Measurements from ENCODE around the gene CD300E.
"Not testable (repeated sequence)": the region's sequence is repeated elsewhere in the genome, so short reads cannot be mapped to it uniquely, and the experiment has no call there.

The CD300E gene

DNA sequence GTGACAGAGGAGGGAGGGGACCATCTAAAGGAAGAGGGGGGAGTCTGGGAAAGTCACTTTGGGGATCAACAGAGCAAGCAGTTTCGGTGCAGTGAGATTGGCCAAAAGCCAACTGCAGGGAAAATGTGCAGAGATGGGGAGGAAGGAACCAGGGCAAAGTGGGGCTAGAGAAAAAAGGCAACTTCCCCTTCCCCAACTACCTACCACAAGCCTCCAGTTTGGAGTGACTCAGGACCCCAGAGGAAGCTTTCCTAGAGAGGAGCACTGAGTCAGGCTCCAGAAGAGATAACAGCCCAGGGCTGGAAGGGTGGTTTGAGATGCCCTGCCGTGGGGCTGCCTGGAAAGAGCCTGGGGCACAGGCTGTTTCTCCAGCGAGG, 24.5 kb downstream of the CD300E start:
- no peak for DNase-seq (ENCODE audit: low spot score)

DNA sequence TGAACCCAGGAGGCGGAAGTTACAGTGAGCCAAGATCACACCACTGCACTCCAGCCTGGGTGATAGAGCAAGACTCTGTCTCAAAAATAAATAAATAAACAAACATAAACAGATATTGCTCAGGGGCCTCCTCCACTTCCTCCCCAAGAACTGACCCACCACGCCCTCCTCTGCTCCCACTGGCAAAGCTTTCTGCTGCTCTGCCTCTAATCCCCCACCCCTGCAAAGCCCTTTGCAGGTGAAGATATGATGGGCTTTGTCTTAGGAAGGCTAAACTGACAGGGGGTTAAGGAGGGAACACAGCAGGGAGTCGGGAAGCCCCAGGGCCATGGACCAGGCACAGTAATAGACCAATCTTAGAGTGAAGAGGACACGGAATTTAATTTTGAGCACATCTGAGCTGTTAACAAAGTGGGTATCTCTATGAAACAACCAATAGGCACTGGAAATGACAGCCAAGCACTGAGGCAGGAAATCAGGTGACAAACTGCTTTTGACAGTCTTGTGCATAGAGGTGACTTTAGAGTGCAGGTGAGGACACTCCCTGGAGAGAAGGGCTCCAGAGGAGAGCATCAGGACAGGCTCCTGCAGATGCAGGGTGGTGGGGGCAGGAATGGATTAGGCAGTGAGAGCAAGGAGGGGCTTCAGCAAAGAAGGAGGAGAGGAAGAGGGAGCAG, 25.1 kb downstream of the CD300E start:
- no peak for DNase-seq (ENCODE audit: low spot score)

DNA sequence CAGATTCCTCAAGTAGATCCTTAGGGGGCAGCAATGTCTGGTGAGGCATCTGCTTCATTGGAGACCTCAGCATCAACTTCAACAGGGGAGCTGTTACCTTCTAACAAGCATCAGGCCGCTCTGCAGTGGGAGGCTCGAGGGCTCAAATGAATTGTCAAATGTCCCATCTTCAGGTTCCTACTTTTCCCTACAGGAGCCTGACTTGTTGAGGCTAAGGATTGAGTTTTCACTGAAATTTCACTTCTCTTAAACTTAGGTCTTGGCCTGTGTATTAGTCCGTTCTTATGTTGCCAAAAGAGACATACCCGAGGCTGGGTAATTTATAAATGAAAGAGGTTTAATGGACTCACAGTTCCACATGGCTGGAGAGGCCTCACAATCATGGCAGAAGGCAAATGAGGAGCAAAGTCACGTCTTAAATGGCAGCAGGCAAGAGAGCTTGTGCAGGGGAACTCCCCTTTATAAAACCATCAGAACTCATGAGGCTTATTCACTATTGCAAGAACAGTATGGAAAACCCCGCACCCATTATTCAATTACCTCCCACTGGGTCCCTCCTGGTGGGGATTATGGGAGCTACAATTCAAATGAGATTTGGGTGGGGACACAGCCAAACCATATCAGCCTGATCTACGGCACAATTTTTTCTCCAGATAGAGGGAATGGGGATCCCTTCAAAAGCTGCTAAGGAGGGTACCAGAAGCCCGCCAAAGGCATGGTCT, 26.3 kb downstream of the CD300E start:
- DNase-seq (ENCODE audit: low spot score): no peak

DNA sequence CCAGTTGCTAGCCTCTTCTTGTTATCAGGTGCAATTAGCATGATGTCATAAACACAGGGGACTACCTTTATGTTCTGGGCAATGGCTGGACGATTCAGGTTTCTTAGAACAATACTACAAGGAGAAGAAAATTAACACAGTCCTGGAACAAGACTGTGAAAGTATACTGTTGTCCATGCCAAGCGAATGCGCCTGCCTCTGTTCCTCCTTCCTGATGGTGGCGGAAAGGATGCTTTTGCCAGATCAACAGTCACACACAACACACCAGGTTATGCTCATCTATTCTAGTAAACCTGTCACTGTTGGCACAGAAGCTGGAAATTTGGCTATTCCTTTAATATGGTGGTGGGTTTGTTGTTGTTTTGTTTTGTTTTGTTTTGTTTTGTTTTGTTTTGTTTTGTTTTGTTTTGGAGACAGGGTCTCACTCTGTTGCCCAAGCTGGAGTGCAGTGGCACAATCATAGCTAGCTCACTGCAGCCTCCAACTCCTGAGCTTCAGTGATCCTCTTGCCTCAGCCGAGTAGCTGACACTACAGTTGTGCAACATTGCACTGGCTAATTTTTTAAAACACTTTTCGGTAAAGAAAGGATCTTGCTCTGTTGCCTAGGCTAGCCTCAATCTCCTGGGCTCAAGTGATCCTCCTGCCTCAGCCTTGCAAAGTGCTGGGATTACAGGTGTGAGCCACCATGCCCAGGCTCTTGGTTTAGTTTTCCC, 28.3 kb downstream of the CD300E start:
- DNase-seq (ENCODE audit: low spot score): no peak

DNA sequence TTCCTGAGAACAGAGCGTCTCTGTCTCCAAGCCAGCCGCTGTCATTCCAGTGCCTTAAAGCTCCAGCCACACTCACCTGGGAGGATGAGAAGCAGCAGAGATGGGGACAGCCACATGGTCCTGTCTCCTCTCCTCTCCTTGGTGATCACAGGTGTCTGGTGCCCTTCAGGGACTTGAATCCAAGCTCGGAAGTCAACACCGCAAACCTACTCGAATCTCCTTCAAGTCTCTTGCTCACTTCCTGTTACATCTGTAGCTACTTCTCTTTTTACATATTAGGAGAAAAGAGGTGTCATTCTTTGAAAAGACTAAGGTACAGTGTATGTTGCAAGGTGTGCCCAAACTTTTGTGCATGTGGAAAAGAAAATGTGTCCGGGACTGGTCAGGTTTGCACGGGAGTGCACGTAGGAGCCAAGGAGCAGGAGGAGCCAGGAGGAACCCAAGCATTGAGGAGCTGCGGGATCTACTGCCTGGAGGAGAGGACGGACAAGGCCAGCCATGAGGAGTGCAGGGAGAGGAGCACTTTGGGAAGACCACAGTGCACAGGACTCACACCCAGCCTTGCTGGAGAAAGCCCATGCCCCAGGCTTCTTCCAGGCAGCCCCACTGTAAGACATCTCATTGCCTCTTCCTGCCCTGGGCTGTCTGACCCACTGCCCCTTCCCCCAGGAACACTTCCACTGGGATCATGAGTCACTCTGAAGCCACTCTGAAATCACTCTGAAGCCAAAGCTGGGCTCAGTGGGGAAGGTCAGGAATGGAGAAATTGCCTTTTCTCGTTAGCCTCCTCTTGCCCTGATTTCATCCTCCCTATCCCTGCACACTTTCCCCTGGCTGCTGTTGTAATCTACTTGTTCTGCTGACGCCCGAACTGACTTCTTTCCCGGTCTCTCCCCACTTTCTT, 31.2 kb downstream of the CD300E start, which contains the start of gene CD300LD:
CD300LD (minus strand) TSS at position 197 of the 904 bp plus-strand sequence; CDS start at position 116, 81 bp downstream.
- DNase-seq (ENCODE audit: low spot score): no peak

DNA sequence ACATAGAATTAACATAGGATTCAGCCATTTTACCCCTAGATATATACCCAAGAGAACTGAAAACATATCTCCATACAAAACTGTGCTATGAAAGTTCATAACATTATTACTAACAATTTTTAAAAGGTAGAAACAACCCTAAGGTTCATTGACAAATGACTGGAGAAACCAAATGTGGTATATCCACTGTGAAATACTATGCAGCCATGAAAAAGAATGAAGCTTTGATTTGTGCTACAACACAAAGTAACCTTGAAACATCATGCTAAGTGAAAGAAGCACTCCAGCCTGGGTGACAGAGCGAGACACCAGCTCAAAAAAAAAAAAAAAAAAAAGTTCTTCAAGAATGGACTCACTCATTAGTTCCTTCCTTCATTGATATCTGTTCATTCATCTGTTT, 32.0 kb downstream of the CD300E start:
- no peak for DNase-seq (ENCODE audit: low spot score)

DNA sequence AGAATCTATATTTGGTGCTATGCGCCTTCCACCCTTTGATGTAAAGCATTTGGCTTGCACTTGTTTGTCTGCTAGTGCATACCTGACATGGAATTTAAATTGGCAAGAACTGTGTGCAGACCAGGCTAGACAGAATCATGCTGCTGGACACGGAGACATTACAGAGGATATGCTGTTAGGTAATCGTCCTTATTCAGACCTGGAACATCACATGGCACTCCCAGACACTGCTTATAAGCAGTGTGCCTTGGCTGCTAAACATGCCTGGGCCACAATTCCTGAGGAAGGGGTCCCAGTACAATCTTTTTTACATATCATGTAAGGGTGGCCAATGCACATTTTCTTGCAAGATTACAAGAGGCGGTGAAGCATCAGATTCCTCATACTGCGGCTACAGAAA, 37.8 kb downstream of the CD300E start:
- no peak for DNase-seq (ENCODE audit: low spot score)

DNA sequence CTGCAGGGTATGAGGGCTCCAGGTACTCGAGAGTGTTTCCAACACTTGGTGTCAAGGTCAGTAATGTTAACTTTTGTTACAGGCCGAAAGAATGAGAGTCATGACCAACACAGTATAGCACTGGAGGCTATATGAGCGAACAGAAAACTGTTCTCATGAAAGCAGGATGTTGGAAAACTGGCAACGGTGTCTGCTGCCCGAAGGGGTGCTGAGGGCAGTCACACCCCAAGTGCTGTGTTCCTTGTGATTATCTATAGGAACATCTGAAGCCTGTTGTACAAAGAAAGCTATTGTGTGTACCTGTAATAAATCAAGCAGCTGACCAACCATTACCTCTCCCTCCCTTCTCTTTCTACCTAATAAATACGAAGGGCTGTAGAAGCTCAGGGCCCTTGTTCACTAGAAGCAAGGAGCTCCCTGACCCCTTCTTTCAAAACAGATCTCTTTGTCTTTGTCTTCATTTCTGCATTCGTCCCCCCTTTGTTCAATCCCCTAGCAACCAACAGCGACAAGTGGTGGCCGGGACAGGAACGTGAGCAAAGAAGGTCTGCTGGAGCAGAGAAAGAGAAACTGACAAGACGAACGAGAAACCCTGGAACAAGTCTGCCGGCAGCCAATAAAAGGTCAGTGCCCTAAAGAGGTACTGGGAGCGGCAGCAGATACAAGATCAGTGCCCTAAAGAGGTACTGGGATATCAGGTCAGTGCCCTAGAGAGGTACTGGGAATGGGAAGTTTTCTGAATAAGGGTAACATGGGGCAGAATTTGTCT, 39.1 kb downstream of the CD300E start:
- DNase-seq (ENCODE audit: low spot score): no peak

DNA sequence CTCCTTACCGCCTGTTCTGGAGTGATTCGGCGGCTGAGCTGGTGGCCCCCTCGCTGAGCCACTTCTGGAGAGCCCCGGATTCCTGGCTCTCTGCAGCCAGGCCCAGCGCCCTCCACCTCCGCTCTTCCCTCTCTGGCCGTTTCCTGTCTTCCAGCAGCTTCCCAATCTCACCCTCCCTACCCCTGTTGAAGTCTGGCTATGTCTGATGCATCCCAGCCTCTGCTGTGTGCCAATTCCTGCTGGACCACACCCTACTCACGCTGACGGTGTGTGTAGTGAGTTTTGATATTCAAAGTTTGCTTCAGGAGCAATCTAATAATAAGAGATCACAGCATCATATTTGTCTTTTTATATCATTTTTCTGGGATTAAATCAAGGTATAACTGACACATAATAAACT, 40.9 kb downstream of the CD300E start:
- no peak for DNase-seq (ENCODE audit: low spot score)

DNA sequence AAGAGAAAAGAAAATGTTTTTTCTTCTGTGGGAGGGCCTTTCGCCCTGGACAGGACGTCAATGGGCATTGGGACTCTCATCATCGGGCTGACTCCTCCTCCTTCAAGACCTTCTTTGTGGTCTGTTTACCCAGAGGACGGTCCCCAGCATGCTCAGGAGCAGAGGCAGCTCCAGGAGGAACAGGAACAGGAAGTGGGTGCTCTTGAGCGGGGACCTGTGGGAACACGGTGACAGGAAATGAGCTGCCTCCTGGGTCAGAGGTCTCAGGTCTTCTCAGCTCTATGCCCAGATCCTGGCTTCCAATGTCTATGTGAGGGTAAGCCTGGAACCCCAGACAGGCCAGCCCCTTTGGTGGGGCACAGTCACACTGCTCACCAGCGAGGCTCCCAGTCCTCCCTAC, 43.6 kb downstream of the CD300E start:
- DNase-seq (ENCODE audit: low spot score): no peak

DNA sequence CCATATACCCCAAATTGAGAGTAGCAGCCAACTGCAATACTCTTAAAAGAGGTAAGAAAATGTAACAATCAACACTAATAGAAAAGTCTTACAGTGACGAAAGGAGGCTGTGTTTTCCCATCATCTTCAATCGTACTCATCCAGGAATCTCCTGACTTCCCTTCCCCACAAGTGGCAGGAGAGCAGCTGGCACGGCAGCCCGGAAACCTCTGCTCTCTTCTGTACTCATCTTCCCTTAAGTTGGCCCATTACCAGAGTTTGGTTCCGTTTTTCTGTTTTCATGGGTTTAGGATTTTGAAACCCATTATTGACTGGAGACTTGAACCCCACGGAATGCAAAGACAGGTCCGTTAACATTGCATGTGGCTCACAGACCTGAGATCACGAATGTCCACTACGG, 44.6 kb downstream of the CD300E start:
- no peak for DNase-seq (ENCODE audit: low spot score)

DNA sequence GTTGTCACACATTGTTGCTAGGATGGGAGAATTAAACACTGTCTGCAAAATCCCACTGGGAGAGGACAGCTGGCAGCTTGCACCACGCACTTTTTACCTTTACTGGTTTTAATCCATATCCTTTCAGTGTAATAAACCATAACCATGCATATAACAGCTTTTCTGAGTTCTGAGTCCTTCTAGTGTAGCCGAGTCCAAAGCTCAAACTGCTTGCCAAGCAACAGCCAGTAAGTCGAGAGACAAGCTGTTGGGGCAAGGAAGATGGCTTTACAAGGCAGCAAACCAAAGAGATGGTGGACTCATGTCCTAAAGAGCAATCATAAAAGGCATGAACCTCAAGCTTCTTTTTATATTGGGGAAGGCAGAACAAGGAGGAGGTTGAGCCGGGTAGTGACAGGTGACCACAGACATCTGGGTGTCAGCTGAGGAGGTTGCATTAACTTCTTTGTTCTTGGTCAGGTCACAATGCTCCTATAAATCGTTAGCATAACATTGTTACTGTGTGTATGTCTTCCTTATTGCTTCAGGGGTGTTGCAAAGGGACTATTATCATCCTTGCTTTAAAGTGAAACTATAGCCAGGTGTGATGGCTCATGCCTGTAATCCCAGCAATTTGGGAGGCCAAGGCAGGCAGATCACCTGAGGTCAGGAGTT, 48.9 kb downstream of the CD300E start:
- DNase-seq (ENCODE audit: low spot score): no peak

DNA sequence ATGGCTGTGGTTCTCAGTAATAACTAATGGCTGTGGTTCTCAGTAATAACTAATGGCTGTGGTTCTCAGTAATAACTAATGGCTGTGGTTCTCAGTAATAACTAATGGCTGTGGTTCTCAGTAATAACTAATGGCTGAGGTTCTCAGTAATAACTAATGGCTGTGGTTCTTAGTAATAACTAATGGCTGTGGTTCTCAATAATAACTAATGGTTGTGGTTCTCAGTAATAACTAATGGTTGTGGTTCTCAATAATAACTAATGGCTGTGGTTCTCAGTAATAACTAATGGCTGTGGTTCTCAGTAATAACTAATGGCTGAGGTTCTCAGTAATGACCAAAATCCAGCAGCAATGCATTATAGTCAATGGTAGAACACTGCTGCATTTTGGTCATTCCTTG, 49.9 kb downstream of the CD300E start:
- not testable (repeated sequence) for DNase-seq (ENCODE audit: low spot score)

DNA sequence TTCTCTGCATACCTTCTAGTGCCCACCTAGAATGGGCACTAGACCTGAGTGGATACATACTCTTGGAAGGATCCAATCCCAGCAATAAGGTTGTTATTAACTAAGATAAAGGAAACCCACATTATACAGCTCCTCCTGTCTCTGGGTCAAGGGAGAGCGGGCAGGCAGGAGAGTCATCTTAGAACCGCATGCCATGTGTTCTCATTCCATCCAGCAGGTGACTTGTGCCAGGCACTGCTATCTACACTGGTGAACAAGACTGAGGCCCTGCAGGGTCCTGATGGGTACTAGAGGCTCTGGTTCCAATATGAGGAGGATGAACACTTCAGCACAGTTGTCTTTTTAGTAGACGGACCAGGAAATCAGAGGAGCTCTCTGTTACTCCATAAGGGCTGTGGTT, 50.4 kb downstream of the CD300E start:
- no peak for DNase-seq (ENCODE audit: low spot score)

DNA sequence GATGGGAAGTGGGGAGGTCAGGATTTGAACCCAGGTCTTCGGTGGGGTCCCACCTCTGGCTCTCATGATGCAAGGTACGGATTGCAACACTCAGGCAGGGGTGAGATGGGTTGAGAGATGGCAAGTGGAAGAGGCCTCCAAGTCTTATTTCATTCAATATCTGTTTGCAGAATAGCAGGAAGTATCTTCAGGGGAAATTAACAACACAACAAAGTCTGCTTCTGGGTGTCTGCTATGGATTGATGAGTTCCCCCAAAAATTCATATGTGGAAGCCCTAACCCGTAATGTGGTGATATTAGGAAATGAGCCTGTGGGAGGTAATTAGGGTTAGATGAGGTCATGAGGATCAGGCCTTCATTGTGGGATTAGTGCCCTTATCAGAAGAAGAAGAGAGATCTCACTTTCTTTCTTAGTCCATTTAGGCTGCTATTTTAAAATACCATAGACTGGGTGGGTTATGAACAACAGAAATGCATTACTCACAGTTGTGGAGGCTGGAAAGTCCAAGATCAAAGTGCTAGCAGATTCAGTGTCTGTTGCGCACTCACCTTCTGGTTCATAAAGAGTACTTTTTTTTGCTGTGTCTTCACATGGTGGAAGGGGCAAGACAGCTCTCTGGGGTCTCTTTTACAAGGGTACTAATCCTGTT, 51.8 kb downstream of the CD300E start:
- no peak for DNase-seq (ENCODE audit: low spot score)

DNA sequence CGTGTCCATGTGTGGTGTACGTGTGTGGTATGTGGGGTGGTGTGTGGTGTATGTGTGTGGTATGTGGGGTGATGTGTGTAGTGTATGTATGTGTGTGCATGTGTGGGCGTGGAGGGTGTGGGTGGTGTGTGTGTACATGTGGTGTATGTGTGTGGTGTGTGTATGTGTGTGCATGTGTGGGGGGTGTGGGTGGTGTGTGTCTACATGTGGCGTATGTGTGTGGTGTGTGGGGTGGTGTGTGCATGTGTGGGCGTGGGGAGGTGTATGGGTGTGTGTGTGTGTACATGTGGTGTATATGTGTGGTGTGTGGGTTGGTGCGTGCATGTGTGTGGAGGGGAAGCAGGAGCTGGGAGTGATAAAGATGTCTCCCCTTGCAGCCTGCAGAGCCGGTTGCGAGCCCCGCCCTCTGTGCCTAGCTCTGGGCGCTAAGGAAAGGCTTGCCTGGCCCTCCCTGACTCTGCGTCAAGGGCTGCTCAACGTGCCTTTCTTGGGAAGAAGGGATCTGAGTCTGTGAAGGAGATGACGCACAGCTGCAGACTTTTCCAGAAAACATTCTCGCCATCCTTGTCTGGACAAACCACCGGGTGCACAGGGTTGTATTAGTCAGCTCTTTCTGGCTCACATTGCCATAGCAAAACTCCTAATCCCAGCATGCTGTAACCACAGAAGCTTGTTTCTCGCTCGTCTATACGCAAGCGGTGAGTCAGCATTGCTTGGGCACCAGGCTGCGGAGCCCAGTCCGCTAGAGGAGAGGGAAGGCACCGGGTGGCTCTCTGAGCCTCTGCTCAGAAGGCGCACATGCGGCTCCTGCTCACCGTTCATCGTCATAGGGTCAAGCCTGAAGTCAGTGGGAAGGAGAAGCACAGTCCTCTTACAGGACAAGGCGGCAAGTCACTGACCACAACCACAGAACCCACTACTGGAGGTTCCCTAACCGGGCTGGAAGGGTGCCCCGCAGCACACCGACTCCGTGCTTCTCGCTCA, 54.2 kb downstream of the CD300E start:
- DNase-seq (ENCODE audit: low spot score): no peak

DNA sequence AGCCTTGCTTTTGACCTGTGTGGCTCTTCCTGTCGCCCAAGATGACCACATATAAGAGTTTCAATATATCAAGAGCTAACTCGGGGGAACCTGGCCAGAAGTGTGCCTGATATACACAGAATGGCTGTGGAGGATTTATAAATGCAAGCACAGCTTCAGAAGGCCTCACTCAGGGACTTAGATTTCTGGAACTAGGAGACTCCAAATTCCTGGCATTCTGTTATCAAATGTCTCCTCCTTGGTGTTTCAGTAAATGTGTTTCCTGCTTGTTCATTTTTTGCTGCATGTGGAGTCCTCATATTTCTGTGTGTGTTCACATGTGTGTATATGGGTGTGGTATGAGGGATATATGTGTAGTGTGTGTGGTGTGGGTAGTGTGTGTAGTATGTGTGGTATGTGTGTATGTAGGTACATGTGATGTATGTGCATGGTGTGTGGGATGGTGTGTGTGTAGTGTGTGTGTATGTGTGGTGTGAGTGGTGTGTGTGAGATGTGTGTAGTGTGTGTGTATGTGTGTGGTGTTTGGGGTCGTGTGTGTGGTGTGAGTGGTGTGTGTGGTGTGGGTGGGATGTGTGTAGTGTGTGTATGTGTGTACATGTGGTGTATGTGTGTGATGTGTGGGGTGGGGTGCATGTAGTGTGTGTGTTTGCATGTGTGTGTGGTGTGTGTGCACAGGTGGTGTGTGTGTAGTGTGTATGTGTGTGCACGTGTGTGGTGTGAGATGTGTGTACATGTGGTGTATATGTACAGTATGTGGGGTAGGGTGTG, 55.2 kb downstream of the CD300E start:
- no peak for DNase-seq (ENCODE audit: low spot score)

DNA sequence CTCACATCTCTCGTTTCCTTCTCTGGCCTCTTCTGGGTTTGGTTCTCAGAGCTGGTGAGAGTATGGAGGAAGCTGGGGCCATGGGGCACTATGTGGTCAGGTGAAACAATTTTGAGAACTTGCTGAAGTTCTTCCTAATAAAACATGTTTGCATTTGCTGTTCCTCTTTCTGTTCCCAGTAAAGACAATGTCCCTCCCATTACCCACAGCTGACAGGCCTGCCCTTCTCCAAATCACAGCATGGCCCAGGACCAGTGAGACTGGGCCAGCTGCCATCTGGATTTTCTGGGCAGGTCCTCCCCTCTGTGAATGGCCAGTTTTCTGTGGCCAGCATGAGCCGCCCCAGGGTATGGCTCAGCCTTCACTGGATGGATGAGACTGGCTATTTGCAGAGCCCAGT, 56.1 kb downstream of the CD300E start, which contains the start of gene CD300H:
CD300H (minus strand) TSS at position 113 of the 400 bp plus-strand sequence.
- DNase-seq (ENCODE audit: low spot score): no peak

Measured in iPS-NIHi11 (cell line).